ENCODE results near the gene LRRC36. TPM values are rescaled to one million over a fixed set of nuclear protein-coding genes. Genes with fewer than 3 reads are reported as not detected.

LRRC36 gene
- total RNA-seq, 2 donors from 2014 or later = 1.1 TPM; not detected in 1

DNA sequence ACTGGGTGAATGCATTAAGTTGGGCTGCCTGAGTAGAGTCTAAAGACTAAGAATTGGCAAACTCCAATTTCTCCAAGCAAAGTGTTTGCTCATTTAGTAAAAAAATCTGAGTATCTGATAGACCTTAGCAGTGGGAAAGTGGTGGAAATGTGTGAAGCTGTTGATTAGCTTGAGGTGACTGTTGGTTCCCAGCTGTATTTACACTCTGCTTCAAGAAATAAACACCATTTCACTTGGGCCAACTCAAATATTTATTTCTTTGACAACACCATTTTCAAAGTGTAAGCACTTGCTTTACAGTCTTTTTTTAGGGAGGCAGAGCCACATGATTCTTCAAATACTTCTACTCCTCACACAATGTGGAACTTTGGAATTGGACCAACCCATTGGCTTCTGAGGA, 8.8 kb upstream of the LRRC36 start:
- TF ChIP-seq, protein P1, sequence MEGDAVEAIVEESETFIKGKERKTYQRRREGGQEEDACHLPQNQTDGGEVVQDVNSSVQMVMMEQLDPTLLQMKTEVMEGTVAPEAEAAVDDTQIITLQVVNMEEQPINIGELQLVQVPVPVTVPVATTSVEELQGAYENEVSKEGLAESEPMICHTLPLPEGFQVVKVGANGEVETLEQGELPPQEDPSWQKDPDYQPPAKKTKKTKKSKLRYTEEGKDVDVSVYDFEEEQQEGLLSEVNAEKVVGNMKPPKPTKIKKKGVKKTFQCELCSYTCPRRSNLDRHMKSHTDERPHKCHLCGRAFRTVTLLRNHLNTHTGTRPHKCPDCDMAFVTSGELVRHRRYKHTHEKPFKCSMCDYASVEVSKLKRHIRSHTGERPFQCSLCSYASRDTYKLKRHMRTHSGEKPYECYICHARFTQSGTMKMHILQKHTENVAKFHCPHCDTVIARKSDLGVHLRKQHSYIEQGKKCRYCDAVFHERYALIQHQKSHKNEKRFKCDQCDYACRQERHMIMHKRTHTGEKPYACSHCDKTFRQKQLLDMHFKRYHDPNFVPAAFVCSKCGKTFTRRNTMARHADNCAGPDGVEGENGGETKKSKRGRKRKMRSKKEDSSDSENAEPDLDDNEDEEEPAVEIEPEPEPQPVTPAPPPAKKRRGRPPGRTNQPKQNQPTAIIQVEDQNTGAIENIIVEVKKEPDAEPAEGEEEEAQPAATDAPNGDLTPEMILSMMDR (IDR thresholded peaks at IDR 0.05) = no peak
- Histone ChIP-seq H3K27ac (no peak overlapping the region), H3K36me3 (no peaks in the 10 kb centered on the region), H3K9ac (ENCODE audit: low read depth in 2 of 2, low read length in 2 of 2) (no peak overlapping the region), H3K9me3 (no peaks in the 10 kb centered on the region), H3K27me3 (no peaks in the 10 kb centered on the region), H3K4me1 (no peaks in the 10 kb centered on the region), H3K4me3 (no peak overlapping the region)
- intact Hi-C loops (cut with DNase I) = no loop called here
- DNase-seq = no peak

DNA sequence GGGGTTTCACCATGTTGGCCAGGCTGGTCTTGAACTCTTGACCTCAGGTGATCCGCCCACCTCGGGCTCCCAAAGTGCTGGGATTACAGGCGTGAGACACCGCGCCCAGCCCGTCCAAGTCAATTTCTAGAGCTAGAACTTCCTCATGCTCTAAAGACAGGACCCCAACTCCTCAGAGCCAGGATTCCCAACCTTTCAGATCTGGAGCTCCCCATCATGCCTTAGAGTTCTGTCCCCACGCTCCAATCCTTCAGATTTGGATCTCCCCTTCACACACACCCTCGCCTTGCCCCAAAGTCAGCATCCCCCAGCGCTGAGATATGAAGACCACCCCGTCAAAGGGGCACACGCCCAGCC, 522 bp upstream of the LRRC36 start:
- Histone ChIP-seq H3K27ac (no peak overlapping the region), H3K27me3 (peaks cover 4% of the 10 kb centered on the region), H3K9ac (ENCODE audit: low read depth in 2 of 2, low read length in 2 of 2) (peak overlapping the region in 1 of 2 donors; percentile 46), H3K9me3 (no peaks in the 10 kb centered on the region), H3K4me3 (peak overlapping the region; percentile 36), H3K4me1 (peaks cover 5% of the 10 kb centered on the region), H3K36me3 (no peaks in the 10 kb centered on the region)
- no peak for DNase-seq
- TF ChIP-seq, protein P1 (IDR thresholded peaks at IDR 0.05) = no peak
- intact Hi-C loops (cut with DNase I) = no loop called here

DNA sequence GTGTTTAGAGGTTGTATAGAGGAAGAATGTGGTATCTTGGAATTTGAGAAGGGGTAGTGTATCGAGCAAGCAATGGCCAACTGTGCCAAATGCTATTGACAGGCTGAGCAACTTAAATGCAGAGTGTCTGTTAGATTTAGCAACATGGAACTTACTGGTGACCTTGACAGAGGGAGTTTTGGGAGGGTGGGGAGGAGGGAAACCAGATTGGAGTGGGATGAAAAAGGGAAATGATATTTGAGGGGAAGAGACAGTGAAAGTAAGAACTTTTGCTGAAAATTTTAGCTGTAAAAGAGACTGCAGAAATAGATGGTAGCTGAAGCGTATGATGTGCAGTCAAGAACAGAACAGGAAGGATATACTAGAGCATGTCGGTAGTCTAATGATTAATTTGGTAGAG, 1.1 kb downstream of the LRRC36 start:
- TF ChIP-seq, protein P1 (IDR thresholded peaks at IDR 0.05) = no peak
- Histone ChIP-seq H3K9me3 (no peaks in the 10 kb centered on the region), H3K9ac (ENCODE audit: low read depth in 2 of 2, low read length in 2 of 2) (no peak overlapping the region), H3K27me3 (peaks cover 4% of the 10 kb centered on the region), H3K36me3 (no peaks in the 10 kb centered on the region), H3K4me1 (peaks cover 5% of the 10 kb centered on the region), H3K4me3 (no peak overlapping the region), H3K27ac (no peak overlapping the region)
- DNase-seq = no peak
- intact Hi-C loops (cut with DNase I) = no loop called here

DNA sequence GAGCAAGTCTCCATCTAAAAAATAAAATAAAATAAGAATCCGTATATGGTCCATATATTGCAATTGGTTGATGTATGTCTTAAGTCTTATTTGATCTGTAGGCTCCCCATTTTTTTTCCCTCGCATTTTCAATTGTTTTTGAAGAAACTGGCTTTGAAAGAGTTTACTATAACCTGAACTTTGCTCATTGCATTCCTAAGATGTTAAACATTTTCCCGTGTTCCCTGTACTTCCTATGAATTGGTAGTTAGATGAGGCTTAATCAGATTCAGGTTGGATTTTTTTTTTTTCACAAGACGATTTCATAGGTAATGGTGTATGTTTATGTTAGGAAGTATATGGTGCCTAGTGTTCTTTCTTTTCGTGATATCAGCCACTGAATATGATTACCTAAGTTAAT, 3.3 kb downstream of the LRRC36 start:
- Histone ChIP-seq H3K36me3 (no peaks in the 10 kb centered on the region), H3K9me3 (no peaks in the 10 kb centered on the region), H3K27ac (no peak overlapping the region), H3K4me3 (no peak overlapping the region), H3K9ac (ENCODE audit: low read depth in 2 of 2, low read length in 2 of 2) (no peak overlapping the region), H3K4me1 (peaks cover 5% of the 10 kb centered on the region), H3K27me3 (peaks cover 1% of the 10 kb centered on the region)
- intact Hi-C loops (cut with DNase I) = no loop called here
- no peak for DNase-seq
- TF ChIP-seq, protein P1 (IDR thresholded peaks at IDR 0.05) = no peak

DNA sequence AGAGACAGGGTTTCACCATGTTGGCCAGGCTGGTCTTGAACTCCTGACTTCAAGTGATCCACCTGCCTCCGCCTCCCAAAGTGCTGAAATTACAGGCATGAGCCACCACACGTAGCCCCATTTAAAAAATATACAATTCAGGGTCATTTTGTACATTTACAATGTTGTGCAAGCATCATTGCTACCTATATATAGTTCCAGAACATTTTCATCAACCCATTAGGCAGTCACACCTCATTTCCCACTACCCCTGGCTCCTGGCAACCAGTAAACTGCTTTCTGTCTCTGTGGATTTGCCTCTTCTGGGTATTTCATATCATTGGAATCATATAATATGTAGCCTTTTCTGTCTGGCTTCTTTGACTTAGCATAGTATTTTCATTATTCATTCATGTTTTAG, 6.7 kb downstream of the LRRC36 start:
- Histone ChIP-seq H3K36me3 (no peaks in the 10 kb centered on the region), H3K4me1 (no peaks in the 10 kb centered on the region), H3K27me3 (no peaks in the 10 kb centered on the region), H3K4me3 (no peak overlapping the region), H3K9ac (ENCODE audit: low read depth in 2 of 2, low read length in 2 of 2) (no peak overlapping the region), H3K9me3 (no peaks in the 10 kb centered on the region), H3K27ac (no peak overlapping the region)
- intact Hi-C loops (cut with DNase I) = no loop called here
- no peak for DNase-seq
- TF ChIP-seq, protein P1 (IDR thresholded peaks at IDR 0.05) = no peak

DNA sequence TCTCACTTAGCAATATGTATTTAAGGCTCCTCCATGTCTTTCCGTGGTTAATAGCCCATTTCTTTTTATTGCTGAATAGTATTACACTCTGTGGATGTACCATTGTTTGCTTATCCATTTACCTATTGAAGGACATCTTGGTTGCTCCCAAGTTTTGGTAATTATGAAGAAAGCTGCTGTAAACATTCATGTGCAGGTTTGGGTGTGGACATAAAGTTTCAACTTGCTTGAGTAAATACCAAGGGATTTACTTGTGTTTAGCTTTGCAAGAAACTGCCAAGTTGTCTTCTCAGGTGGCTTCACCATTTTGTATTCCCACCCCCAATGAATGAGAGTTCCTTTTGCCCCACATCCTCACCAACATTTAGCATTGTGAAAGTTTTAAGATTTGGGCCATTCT, 9.5 kb downstream of the LRRC36 start:
- intact Hi-C loops (cut with DNase I) = no loop called here
- H3K27ac ChIP-seq = no peak overlapping the region
- TF ChIP-seq, protein P1 (IDR thresholded peaks at IDR 0.05) = no peak
- no peak for DNase-seq
- H3K4me1 ChIP-seq = no peaks in the 10 kb centered on the region
- H3K27me3 ChIP-seq = no peaks in the 10 kb centered on the region
- no peak overlapping the region for H3K4me3 ChIP-seq
- H3K9me3 ChIP-seq = no peaks in the 10 kb centered on the region
- H3K36me3 ChIP-seq = no peaks in the 10 kb centered on the region
- no peak overlapping the region for H3K9ac ChIP-seq (ENCODE audit: low read depth in 2 of 2, low read length in 2 of 2)

Data from colonic mucosa (tissue), 4 donors.